Activated naive CD8-positive, alpha-beta T cell treated with anti-CD3 and anti-CD28 coated beads for 36 hours (primary cell): Measurements from ENCODE around the gene ISCA1. TPM values are rescaled to one million over a fixed set of nuclear protein-coding genes. Genes with fewer than 3 reads are reported as not detected.

Source experiments
- DNase-seq: peaks from one replicate; pipeline ENCODE4 v3.0.0; 2021
- H3K27ac Mint-ChIP-seq: one replicate; pipeline ENCODE4 v1.8.0; 2022; ENCODE audit warnings: mild to moderate bottlenecking, moderate library complexity, mixed read lengths
- H3K27me3 Mint-ChIP-seq: one replicate; pipeline ENCODE4 v1.8.0; 2022; ENCODE audit warnings: mild to moderate bottlenecking, mixed read lengths
- H3K36me3 Mint-ChIP-seq: one replicate; pipeline ENCODE4 v1.8.0; 2021; ENCODE audit warnings: mild to moderate bottlenecking, mixed read lengths
- H3K4me1 Mint-ChIP-seq: one replicate; pipeline ENCODE4 v1.8.0; 2021; ENCODE audit warnings: mixed read lengths
- H3K4me3 Mint-ChIP-seq: one replicate; pipeline ENCODE4 v1.8.0; 2022; ENCODE audit warnings: mild to moderate bottlenecking, moderate library complexity, mixed read lengths
- H3K9me3 Mint-ChIP-seq: one replicate; pipeline ENCODE4 v1.8.0; 2022; ENCODE audit warnings: mixed read lengths
- total RNA-seq, 2 experiments: library from RNA; stranded (reverse); gene quantifications; one replicate each; pipeline ENCODE4 v1.2.3, GENCODE V29; 2021

ISCA1 gene
- total RNA-seq, 2 experiments from 2014 or later, result 33.9 to 35.8 TPM

DNA sequence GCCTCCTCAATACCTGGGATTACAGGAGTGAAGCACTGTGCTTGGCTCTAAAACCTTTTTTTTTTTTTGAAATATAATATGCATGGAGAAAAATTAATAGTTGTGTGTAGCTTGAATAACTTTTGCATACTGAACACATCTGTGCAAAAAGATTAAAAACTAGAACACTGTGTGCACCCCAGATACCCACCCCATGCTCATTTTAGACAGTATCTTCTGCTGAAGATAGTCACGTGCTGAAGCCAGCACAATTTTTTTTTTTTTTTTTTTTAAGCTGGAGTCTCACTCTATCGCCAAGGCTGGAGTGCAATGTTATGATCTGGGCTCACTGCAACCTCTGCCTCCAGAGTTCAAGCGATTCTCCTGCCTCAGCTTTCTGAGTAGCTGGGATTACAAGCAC is 62.7 kb downstream of the ISCA1 start:
- H3K27ac Mint-ChIP-seq, result no peak overlapping the region
- DNase-seq, result no peak
- no peaks in the 10 kb centered on the region for H3K9me3 Mint-ChIP-seq
- H3K36me3 Mint-ChIP-seq, result no peaks in the 10 kb centered on the region
- H3K4me1 Mint-ChIP-seq, result no peaks in the 10 kb centered on the region
- H3K27me3 Mint-ChIP-seq, result no peaks in the 10 kb centered on the region
- no peak overlapping the region for H3K4me3 Mint-ChIP-seq

DNA sequence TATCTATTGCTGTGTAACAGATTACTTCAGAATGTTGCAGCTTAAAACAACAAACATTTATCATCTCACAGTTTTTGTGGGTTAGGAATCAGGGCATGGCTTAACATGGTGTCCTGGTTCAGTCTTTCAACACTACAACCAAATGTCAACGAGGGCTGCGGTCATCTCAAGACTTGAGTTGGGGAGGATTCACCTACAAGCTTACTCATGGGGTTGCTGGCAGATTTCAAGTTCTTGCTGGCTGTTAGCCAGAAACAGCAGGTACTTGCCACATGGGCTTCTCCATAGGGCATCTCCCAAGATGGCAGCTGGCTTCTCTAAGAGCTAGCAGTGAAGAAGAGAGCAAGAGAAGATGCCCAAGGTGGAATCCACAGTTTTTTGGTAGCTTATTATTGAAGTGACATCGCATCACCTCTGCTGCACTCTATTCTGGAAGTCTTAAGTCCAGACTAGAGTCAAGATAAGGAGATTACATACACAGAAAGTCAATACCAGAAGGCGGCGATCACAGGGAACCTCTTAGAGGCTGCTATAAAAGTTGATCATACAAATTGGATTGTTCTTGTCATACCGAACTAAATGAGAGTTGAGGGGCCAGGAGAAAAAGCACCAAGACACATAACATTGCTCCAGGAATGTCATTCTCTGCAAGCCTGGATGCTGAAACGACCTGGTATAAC is 65.1 kb downstream of the ISCA1 start:
- Mint-ChIP-seq H3K27ac (no peak overlapping the region), H3K27me3 (no peaks in the 10 kb centered on the region), H3K36me3 (no peaks in the 10 kb centered on the region), H3K9me3 (no peaks in the 10 kb centered on the region), H3K4me1 (no peaks in the 10 kb centered on the region), H3K4me3 (no peak overlapping the region)
- no peak for DNase-seq

Other genes with a start within 250 kb of the ISCA1 start
- gene GOLM1, start 183.0 kb downstream of the ISCA1 start, total RNA-seq, result 1 to 10 TPM; 5.3 to 6.4 TPM
- under 1 TPM in 1 of 2 experiments, not detected in 1; 0.38 TPM for gene C9orf153, start 22.9 kb downstream of the ISCA1 start, total RNA-seq
- 10 to 100 TPM; 18.0 to 18.3 TPM for gene TUT7, start 71.9 kb upstream of the ISCA1 start, total RNA-seq